Testis (tissue), 2 donors: ENCODE data around the gene TMEM109.

Source experiments
- POLR2A ChIP-seq: fragments of 450-650 bp; IDR thresholded peaks from one replicate; pipeline ENCODE4 v1.6.1; 2017; ENCODE audit warnings: antibody characterized with exemption, mild to moderate bottlenecking, moderate library complexity
- TF ChIP-seq, protein P1 (sequence below), 3 experiments: fragments of 450-650 bp in 2 of 3; fragments of 200-600 bp in 1 of 3; sonication (generic) in 1 of 3; IDR thresholded peaks; one replicate each; pipeline ENCODE4 v1.5.1; 2016 to 2019; ENCODE audit warnings: antibody characterized with exemption in 3 of 3, mild to moderate bottlenecking in 2 of 3, moderate library complexity in 1 of 3

DNA sequence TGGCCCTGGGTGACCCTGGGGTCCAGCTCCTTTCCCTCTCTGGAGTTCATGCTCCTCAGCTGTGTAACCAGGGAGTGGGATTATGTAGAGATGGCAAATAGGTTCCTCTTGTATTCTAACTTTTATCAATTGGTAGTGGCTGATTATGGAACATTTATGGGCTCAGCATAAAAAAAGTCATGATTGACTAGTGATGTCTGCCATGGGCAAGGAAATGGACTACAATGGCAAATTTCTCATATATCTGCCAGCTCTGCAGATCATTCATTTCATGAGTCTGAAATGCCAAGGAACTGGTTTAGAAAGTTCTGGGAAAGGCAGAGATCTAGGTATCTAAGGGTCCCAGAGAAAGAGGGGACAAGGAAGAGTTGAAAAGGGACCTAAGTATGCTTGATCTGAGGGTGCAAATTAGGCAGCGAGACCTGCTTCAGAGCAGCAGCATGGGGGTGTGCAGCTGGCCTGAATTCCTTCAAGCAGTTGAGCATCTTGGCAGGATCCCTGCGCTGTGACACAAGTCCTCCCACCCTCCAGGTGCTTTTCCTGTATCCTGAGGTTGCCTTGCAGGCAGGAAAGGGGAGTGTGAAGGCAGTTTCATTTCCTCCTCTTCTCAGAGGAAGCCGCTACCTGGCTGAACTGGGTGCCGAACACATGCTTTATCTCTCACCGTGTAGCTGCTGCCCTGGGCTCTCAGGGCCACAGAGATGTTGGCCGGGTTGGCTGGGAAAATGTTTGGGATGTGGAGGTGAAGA lies 27.6 kb downstream of the TMEM109 start:
- TF ChIP-seq, protein P1, sequence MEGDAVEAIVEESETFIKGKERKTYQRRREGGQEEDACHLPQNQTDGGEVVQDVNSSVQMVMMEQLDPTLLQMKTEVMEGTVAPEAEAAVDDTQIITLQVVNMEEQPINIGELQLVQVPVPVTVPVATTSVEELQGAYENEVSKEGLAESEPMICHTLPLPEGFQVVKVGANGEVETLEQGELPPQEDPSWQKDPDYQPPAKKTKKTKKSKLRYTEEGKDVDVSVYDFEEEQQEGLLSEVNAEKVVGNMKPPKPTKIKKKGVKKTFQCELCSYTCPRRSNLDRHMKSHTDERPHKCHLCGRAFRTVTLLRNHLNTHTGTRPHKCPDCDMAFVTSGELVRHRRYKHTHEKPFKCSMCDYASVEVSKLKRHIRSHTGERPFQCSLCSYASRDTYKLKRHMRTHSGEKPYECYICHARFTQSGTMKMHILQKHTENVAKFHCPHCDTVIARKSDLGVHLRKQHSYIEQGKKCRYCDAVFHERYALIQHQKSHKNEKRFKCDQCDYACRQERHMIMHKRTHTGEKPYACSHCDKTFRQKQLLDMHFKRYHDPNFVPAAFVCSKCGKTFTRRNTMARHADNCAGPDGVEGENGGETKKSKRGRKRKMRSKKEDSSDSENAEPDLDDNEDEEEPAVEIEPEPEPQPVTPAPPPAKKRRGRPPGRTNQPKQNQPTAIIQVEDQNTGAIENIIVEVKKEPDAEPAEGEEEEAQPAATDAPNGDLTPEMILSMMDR (IDR thresholded peaks at IDR 0.05) = no peak
- no peak for TF ChIP-seq POLR2A
